Amniotic epithelial cell (primary cell): ENCODE data around the gene NSDHL.

ENCODE experiments used
- DNase-seq: peaks from one replicate; pipeline ENCODE4 v3.0.0-alpha.2; 2010; ENCODE audit warnings: low read depth

The NSDHL gene

DNA sequence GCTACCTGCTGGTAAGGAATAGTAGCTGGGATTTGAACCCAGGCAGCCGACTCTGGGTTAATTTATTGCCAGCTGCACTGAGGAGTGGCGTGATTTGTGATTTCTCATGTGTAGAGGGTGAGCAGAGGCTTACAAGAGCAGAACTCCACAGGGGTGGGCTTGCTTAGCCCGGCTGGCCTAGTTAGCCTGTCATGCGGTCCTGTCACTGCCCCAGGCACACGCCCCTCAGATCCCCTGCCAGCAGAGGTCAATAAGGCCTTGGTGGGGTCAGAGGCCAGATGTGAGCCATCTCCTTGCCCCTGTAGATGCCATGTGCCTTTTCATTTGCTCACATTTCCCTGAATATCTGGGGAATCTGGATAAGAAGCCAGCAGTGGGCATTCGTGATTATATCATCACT, 13.4 kb downstream of the NSDHL start:
- DNase-seq = no peak

DNA sequence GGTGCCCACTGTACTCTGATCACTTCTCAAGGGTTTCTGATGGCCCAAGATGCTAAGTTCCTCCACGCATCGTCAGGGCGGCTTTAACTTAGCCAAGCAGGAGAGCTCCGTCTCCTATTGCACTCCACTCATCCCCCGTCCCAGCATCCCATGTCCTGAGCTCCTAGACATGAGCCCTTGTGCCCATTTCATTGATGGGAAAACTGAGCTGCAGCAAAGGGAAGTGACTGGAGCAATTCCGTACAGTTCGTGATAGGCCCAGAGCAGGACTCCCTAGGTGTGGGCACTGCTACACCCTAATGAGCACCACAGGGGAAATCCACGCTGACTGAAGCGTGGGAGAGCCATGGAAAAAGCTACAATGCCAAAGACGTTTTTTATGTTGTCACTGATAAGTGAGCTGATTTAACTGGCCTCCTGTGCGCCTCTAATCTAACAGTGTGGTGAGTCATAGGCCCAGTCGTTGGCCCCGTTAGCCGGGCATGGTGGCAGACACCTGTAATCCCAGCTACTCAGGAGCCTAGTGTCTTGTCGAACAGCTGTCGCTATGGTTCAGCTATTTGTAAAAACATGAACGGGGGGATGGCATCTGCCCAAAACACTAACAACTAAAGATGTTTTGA, 14.9 kb downstream of the NSDHL start:
- peak; percentile 5 for DNase-seq

DNA sequence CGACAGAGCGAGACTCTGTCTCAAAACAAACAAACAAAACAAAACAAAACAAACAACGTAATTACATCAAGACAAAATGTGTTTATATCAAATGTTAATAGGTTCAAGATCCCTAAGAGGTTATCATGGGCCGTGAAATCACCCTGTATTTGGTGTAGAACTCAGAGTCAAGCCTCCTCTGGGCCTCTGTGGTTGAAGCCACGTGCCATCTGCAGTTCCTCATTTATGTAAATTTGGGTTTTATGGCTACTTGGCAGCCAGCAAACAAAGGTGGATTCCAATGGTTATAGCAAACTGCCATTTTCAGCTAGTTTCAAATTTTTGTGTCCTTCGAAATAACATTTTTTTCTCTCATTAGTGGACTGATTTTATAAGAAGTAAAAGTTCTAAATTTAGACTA, 16.4 kb downstream of the NSDHL start:
- no peak for DNase-seq

DNA sequence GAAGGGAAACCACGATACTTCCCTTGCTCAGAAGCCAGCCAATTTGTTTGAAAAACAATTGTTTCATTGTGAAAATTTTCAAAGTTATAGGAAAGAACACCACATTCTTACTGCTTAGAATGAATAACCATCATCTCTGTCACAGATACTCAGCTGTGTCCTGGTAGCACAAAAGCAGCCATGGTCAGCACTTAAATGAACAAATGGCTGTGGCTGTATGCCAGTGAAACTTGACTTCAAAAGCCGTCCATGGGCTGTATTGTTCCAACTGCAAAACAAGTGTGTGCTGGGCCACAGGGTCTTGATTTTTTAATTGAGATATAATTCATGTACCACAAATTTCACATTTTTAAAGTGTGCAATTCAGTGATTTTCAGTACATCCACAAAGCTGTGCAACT, 19.6 kb downstream of the NSDHL start:
- no peak for DNase-seq

DNA sequence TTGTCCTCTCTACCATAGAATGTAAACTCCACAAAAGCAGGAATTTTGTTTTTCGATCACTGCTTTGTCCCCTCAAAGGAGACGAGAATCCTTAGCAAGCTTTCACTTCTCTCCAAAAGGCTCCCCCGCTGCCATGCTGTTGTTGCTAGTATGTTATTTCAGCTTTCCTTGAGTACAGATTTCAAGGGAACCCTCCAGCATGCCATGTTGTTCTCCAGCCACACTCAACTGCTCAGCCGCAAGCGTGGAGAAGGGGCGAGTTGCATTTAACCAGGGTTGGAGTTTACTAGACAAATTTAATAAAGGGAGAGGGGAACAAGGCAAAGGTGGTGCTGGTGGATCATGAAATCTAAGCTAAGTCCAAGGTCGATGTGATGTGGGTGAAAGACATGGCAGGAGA, 23.1 kb downstream of the NSDHL start:
- DNase-seq = no peak

DNA sequence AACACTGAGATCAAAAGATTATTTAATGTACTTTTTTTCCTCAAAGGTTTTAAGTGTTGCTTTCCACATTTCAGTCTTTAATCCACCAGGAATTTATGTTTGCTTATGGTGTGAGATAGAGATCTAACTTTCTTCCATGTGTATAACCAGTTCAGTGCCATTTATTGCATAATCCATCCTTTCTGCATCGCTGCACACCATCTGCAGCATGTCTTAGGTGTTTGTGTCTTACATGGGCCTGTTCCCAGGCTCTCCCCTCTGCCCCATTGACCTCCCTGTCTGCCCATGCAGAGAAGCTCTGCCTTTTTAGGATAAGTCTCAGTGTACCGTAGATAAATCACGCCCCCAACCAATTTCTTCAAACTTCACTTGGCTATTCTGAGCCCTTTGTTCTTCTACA, 30.3 kb downstream of the NSDHL start:
- peak; percentile 59 for DNase-seq

DNA sequence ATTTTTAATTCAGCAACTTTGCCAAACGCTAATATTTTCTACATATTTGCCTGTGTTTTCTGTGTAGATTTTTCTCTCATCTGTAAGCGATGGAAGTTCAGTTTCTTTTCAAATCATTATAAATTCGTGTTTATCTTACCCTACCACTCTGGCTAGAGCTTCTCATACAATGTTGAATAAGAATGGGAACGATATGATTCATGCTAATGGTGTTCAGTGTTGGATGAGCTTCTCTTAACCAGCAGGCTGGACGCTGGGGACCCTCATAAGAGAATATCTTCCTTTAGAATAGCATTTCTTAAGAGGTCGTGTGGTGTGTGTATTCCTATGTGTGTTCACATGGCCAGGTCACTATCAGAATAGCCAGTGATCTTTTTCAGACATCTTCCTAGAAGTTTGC, 31.0 kb downstream of the NSDHL start:
- no peak for DNase-seq

DNA sequence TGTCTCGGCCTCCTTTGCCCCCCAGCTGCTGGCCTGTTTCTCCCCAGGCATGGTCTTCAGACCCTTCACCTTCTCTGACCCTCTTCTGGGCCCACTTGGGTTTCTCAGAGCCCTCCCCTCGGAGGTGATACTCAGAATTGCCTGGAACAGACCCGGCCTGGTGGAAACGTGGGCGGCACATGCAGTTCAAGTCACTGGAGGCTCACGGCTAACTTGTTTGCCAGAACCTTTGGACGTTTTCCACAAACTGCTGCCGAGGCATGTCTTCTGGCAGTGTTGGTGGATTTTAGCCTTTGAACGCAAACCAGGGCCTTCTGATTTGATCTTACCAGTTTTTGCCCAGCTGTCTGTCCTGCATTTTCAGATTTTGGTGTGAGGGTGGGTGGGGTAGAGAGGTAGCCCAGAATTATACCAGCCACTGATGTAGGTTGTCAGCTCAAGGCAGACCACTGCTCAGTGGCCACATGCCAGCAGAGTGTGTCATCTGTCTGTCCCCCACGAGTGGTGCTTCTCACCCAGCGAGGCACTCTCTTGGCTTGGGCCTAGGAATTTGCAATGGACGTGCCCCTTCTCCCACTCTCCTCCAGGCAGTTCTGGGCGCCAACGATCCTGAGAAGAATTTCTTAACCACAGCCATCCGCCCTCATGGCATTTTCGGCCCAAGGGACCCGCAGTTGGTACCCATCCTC, 34.5 kb downstream of the NSDHL start:
- no peak for DNase-seq

DNA sequence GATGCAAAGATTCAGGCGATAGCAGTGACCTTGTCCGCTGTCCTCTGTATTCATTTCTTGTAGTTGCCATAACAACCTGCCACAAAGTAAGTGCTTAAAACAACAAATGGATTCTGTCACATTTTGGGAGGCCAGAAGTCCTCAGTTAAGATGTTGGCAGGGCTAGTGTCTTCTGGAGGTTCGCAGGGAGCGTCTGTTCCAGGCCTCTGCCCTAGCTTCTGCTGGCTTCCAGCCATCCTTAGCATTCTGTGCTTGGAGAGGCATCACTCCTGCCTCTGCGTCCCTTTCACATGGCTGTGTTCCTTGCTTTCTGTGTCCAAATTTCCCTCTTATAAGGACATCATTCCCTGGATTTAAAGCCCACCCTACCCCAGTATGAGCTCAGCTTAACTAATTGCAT, 35.5 kb downstream of the NSDHL start:
- no peak for DNase-seq

DNA sequence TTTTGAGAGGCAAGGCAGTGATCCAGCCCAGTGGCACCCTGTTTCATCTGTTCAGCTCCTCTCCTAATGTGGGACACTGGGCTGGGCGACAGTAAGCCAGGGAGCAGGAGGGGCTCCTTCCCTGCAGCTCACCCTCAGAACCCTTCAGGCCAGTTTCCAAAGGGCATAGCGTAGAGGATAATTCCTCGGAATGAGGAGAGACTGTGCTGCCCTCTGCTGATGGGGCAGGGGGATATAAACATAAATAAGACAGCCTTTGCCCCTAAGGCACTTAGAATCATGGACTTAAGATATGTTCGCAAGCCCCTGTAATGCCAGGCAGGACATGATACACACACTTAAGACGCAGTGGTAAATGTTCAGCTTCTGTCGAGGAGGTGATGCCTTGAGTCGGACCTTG, 39.1 kb downstream of the NSDHL start:
- DNase-seq = no peak

DNA sequence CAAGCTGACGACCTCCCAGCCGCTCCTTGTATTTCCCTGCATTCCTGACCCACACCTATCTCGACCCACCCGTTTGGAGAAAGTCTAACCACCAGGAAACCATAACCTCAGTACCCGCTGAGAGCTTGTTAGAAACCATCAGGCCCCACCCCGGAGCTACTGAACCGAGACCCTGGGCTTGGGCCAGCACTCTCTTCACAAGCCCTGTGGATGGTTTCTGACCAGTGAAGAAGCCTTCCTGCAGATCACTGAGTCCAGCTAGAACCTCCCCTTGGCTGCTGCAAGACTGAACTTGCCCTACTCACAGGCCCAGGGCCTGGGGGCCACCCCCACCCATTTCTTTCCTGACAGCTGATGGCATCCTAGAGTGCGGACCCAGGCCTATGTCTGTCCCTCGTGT, 40.4 kb downstream of the NSDHL start:
- no peak for DNase-seq

DNA sequence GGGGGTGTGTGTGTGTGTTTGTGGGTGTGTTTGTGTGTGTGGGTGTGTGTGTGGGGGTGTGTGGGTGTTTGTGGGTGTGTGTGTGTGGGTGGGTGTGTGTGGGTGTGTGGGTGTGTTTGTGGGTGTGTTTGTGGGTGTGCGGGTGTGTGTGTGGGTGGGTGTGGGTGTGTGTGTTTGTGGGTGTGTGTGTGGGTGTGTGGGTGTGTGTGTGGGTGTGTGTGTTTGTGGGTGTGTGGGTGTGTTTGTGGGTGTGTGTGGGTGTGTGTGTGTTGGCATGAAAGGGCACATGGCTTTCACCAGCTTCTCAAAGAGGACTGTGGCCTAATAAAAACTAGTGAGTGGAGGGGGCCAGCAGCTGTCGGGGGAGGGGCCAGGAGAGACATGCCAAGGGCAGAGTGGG, 41.7 kb downstream of the NSDHL start:
- no peak for DNase-seq

DNA sequence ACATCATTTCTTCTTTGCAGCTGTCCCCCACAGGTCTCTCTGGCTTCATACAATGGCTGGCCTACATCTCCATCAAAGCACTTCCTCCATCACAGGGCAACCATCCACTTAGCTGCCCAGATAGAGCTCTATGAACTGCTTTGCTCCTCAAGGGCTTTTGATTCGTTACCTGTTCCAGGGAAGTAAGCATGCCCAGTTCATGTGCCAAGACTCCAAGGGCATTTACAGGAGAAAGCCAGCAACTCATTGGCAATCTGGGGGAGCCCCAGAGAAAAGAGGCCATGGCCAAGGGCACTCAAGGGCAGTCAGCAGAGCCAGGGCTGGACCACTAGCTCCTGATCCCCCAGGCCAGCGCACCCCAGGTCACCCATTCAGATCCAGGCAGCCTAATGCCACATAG, 42.5 kb downstream of the NSDHL start:
- DNase-seq = no peak

DNA sequence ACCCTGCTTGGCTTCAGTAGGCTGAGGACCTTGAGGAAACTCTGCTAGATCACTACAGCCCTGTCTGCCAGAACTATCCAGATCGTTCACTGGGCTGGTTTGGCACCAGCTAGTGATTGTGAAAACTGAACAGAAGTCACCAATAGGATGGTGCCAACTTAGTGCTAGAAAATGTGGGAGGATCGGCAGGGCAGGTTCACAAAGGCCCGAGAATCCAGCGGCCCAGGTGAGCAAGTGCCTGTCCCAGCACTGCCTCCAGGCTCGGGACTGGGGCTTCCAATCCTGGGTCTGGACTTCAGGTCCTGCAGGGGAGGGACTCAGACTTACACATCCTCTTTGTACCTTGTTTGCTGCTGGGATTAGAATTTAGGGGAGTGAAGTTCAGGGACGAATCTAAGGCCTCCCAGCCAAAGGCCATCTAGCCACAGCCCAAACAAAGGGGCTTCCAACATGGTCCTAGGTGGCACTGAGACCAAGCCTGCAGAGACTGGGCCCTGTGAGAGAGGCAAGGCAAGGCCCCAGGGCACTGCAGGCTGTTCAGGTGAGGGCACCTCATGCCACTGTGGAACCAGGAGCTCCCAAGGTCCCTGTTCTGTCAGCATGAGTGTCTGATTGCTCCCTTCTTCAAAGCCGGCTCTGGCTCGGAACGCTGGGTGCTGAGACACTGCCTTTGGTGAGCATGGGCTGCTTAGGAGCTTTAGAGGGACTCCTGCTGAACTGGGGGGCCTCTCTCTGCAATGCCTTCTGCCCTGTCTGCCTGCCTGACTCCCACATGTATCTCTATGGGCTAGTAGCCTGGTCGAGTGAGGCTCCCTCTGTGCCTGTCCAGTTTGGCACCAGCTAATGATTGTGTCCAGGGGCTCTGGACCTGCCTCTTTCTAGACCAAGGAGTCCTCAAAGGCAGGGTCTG, 46.3 kb downstream of the NSDHL start:
- no peak for DNase-seq

DNA sequence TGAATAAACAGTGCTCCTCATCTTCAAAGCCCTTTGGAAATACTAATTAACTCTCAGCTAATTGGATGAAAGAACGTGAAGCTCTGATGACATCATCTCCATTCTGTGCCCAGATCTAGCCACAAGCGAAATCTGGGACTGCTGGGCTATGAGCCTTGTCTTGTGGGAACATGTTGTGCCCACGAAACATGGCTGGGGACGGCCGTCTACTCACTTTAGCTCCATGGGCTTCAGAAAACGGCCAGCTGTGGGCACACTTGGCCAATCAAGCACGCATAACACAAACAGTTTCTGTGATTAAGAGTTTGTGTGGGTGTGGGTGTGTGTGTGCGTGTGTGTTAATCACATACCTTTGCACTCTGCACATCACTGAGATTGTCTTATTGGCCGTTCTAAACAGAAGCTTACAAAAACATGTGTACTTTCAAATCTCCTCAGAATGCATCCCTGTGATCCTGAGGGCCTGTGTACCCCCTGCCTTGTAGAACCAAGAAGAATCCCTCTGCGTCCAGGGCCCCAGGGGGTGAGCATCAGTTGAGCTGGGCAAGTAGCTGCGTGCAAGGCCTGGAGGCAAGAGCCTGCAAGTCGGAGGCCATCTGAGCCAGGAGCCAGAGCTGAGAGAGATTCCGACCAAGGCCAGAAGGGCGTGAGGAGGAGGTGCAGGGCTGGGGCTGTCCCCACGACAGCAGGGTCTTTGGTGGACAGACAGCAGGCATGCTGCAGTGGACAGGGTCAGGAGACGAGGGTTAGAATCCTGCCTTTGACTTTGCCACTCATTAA, 48.3 kb downstream of the NSDHL start:
- peak; percentile 10 for DNase-seq

DNA sequence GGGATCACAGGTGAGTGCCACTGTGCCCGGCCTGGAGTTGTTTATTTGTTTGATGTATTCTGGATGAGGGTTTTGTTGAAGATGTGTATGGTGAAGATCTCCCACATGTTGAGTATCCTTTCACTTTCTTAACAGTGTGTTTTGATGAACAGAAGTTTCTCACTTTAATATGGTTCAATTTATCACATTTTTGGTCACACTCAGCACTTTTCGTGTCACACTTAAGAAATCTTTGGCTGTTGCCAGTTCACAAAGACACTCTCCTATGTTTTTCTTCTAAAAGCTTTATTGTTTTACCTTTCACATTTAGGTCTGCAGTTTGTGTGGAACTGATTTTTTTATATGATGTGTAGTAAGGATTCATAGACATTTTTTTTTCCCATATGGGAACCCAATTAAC, 50.4 kb downstream of the NSDHL start:
- DNase-seq = no peak

DNA sequence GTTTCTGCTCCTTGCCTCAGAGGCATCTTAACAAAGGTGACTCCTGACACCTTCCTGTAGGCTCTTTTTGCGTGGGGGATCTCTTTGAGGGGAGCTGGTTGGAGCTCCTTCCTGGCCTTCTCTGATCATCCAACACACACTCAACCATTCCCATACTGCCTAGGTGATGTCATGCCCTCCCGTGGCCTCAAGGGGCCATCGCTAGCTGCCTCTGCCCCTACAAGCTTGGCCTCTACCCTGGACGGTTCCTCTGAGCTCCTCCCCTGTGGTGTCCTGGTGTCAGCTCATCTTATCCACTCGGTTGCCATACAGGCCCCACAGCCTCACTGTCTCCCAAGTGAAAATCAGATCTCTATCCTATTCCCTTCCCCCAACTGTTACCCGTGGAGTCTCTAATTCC, 53.3 kb downstream of the NSDHL start:
- DNase-seq = no peak

DNA sequence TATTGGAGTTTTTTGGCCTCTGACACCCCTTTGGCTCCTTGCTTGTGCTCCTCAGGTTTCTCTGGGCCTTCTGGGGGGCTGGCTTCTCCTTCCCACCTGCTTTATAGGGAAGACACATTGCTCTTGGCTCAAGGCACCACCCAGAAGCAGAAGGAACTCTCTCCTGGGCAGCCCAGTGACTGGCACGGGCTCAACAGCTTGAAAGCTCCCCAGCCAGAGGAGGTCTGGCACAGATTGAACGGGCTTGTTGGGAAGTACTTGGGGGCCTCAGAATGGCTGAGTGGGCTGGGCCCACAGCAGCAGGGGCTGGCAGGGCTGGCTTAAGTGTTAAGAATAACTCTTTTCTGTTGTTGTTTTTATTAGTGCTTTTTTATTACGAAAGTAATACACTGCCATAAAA, 55.9 kb downstream of the NSDHL start:
- DNase-seq = no peak

DNA sequence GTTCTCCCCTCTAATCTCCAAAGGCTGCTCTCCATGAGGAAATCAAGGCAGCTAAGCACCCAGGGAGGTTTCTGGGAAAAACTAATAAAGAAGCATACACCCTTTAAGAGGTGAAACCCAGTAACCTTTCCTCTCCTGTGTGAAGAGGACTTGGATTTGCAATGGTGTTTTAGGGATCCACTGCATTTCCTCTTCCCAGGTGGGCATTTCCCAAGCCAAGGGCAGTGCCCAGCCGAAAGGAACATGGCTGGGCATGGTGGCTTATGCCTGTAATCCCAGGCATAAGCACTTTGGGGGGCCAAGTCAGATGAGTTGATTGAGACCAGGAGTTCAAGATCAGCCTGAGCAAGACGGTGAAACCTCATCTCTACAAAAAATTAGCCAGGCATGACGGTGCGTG, 61.6 kb downstream of the NSDHL start:
- DNase-seq = no peak

DNA sequence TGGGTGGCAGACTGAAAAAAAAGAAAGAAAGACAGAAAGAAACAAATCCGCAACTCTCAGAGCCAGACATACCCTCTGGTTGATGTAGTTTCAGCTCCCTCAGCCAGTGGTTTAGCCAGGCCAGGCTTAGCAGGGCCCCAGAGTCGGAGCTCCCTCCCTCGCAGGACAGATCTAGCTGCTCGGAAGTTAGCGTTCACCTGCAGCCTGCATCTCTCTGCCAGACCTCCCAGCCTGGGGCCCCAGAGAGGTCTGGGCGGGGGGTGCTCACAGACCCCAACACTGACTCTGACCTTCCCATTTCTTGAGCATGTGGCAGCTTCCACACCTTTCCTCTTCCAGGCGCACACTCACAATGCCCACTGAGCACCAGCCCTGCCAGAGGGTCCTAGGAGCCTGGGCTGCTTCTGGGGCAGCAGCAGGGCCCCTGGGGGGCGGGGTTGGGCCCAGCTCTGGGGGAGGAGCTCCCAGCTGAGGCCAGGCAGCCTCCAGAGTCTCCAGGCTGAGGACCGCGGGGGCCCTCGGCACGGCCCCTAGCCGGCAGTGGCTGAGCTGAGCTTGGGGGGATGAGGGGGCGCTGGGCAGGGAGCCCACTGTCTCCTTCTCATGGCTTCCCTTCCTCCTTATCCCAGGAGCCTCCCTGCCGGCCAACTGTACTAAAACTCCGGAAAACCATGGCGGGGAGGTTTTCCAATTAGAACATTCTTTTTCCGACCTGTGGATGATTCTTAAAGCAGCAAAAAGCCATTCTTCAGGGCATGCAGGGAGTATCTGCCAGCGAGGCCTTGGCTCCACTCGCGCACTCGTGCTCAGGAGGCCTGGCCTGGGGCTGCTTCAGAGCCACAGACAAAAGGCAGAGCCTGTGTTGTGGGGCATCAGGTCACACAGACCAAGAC, 62.4 kb downstream of the NSDHL start:
- no peak for DNase-seq

DNA sequence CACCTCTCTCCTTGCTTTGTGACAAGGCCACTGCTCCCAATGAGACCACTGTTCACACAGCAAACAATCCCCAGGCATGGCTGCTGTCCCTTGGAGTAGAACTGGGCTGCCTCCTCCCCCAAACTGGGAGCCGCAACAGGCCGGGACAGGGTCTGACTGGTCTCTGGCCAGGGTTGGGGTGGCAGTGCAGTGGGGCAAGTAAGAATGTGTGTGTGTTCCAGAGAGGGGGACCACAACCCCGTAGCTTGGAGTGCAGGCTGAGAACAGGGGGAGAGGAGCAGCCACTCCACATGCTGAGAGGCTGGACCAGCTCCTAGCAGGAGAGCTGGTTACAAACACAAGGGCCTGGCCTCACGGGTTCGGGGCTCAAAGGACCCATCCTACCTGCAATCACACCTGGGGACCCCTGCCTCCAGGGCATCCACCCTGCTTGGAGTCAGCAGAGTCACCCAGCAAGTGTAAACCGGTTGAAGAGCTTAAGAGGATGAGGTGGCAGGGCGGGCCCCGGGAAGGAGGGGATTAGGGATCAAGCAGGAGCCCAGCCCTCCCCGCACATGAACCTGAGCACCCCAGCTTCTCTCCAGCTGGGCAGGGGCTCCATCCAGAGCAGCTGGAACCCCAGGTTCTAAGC, 63.2 kb downstream of the NSDHL start:
- DNase-seq = no peak
